ENCODE results near the gene KLF3. TPM values are rescaled to one million over a fixed set of nuclear protein-coding genes. Genes with fewer than 3 reads are reported as not detected.

KLF3 gene
- total and polyA plus RNA-seq, 9 of the 15 experiments (the other 6 are each of a cell fraction or from before 2014, with no cell fraction given), result 9.9 to 47.2 (median 18.1) TPM

GRCh38 chr4:38684271-38684670, 20.3 kb downstream of the KLF3 start (continued):
- TF ChIP-seq FOXK2 (conservative IDR thresholded peaks at IDR 0.05 in 1 of 2, IDR thresholded peaks at IDR 0.05 in 1 of 2; ENCODE audit: low read depth in 2 of 2), result no peak
- no peak for TF ChIP-seq E2F3 (CRISPR knock-in tag; IDR thresholded peaks at IDR 0.05)
- TF ChIP-seq TCF7L2 (IDR thresholded peaks at IDR 0.05; ENCODE audit: low read depth, low read length), result no peak
- TF ChIP-seq SNIP1 (IDR thresholded peaks at IDR 0.05; ENCODE audit: low read depth), result no peak
- no peak for TF ChIP-seq BRCA1 (IDR thresholded peaks at IDR 0.05)
- TF ChIP-seq BRCA1 (CRISPR knock-in tag; IDR thresholded peaks at IDR 0.05), result no peak
- TF ChIP-seq PTBP1 (IDR thresholded peaks at IDR 0.05; ENCODE audit: low read depth, low read length), result no peak
- no peak for TF ChIP-seq JUND (IDR thresholded peaks at IDR 0.05; ENCODE audit: borderline replicate concordance, low read depth, low read length)
- no peak for TF ChIP-seq JUND (tag; IDR thresholded peaks at IDR 0.05; ENCODE audit: borderline replicate concordance, low read depth, low read length)
- no peak for TF ChIP-seq ZNF146 (CRISPR knock-in tag; IDR thresholded peaks at IDR 0.05; ENCODE audit: unreplicated experiment)
- TF ChIP-seq ZNF431 (CRISPR knock-in tag; IDR thresholded peaks at IDR 0.05), result no peak
- TF ChIP-seq GABPB2 (CRISPR knock-in tag; conservative IDR thresholded peaks at IDR 0.05), result no peak
- TF ChIP-seq ZNF174 (CRISPR knock-in tag; IDR thresholded peaks at IDR 0.05), result no peak
- no peak for TF ChIP-seq ASH1L (IDR thresholded peaks at IDR 0.05; ENCODE audit: borderline replicate concordance, low read depth, partially characterized antibody)

All from K562 (cell line).